ENCODE measurements around the gene UPP1. TPM values are rescaled to one million over a fixed set of nuclear protein-coding genes. Genes with fewer than 3 reads are reported as not detected.
"Not testable (repeated sequence)": the region's sequence is repeated elsewhere in the genome, so short reads cannot be mapped to it uniquely, and the experiment has no call there.

Gene UPP1
- total RNA-seq, 1 donor from 2014 or later = 20.9 TPM

GRCh38 chr7:48140001-48140681 lies 51.1 kb downstream of the UPP1 start:
- intact Hi-C loops (cut with DNase I) = no loop called here
- ATAC-seq (no peak), DNase-seq (ENCODE audit: missing footprints) (no peak)

GRCh38 chr7:48141521-48141920 lies 52.5 kb downstream of the UPP1 start:
- intact Hi-C loops (cut with DNase I) = no loop called here
- ATAC-seq (no peak), DNase-seq (ENCODE audit: missing footprints) (no peak)

- no peak for DNase-seq (ENCODE audit: missing footprints)
- intact Hi-C loops (cut with DNase I) = no loop called here
- ATAC-seq = no peak
These were observed 55.3 kb downstream of the UPP1 start for GRCh38 chr7:48144291-48144768.

GRCh38 chr7:48147078-48147591 lies 58.1 kb downstream of the UPP1 start:
- ATAC-seq (no peak), DNase-seq (ENCODE audit: missing footprints) (no peak)
- intact Hi-C loops (cut with DNase I) = no loop called here

- intact Hi-C loops (cut with DNase I); DNase-seq (ENCODE audit: missing footprints); ATAC-seq: not testable (repeated sequence)
These were observed 58.6 kb downstream of the UPP1 start for GRCh38 chr7:48147690-48148089.

GRCh38 chr7:48148311-48148710 lies 59.2 kb downstream of the UPP1 start:
- DNase-seq (ENCODE audit: missing footprints) = no peak
- ATAC-seq = no peak
- intact Hi-C loops (cut with DNase I) = no loop called here

- intact Hi-C loops (cut with DNase I) = no loop called here
- ATAC-seq = no peak
- DNase-seq (ENCODE audit: missing footprints) = no peak
These were observed 60.0 kb downstream of the UPP1 start for GRCh38 chr7:48149058-48149457.

GRCh38 chr7:48150086-48150485 lies 61.0 kb downstream of the UPP1 start:
- ATAC-seq = no peak
- DNase-seq (ENCODE audit: missing footprints) = no peak
- intact Hi-C loops (cut with DNase I) = no loop called here

- intact Hi-C loops (cut with DNase I) = no loop called here
- DNase-seq (ENCODE audit: missing footprints) (no peak), ATAC-seq (no peak)
These were observed 65.8 kb downstream of the UPP1 start for GRCh38 chr7:48154792-48155413.

Other genes with a start within 250 kb of the UPP1 start
- 1.3 TPM for gene PKD1L1, start 140.8 kb upstream of the UPP1 start, total RNA-seq
- gene HUS1, start 109.7 kb upstream of the UPP1 start, total RNA-seq = 29.6 TPM
- not detected for gene SUN3, start 60.2 kb upstream of the UPP1 start, total RNA-seq
- gene C7orf57, start 53.7 kb upstream of the UPP1 start, total RNA-seq = not detected
- gene ABCA13, start 82.2 kb downstream of the UPP1 start, total RNA-seq = not detected